ENCODE data around the gene KCNJ13.

- TF ChIP-seq CTCF (tag by site-specific recombination; IDR thresholded peaks at IDR 0.05) (no peak), ZNF184 (tag by site-specific recombination; IDR thresholded peaks at IDR 0.05) (no peak), ZNF404 (tag by site-specific recombination; IDR thresholded peaks at IDR 0.05) (no peak), ZNF362 (tag by site-specific recombination; IDR thresholded peaks at IDR 0.05) (no peak), ZNF558 (tag by site-specific recombination; IDR thresholded peaks at IDR 0.05) (no peak), SCRT2 (tag by site-specific recombination; IDR thresholded peaks at IDR 0.05) (no peak), INSM2 (tag by site-specific recombination; IDR thresholded peaks at IDR 0.05) (no peak), ZNF610 (tag by site-specific recombination; IDR thresholded peaks at IDR 0.05; ENCODE audit: borderline replicate concordance) (no peak), KLF10 (tag by site-specific recombination; IDR thresholded peaks at IDR 0.05) (no peak), ZNF768 (tag by site-specific recombination; IDR thresholded peaks at IDR 0.05) (no peak), ZNF549 (tag by site-specific recombination; IDR thresholded peaks at IDR 0.05) (no peak)
Observed at GRCh38 chr2:232777276-232777675, 911 bp upstream of the KCNJ13 start.
